K562 (cell line): ENCODE measurements around the gene FOXE1. TPM values are rescaled to one million over a fixed set of nuclear protein-coding genes. Genes with fewer than 3 reads are reported as not detected.

Experiments used
- ATF7 ChIP-seq: fragments of 450-650 bp; IDR thresholded peaks from 2 replicates; pipeline ENCODE4 v1.7.1; 2014; ENCODE audit warnings: mild to moderate bottlenecking, moderate library complexity
- BRD9 ChIP-seq: fragments of 450-650 bp; IDR thresholded peaks from 2 replicates; pipeline ENCODE4 v1.6.1; 2018; ENCODE audit warnings: low read depth; ENCODE audit not compliant: partially characterized antibody
- C11orf30 ChIP-seq: fragments of 450-650 bp; IDR thresholded peaks from 2 replicates; pipeline ENCODE4 v1.6.1; 2016; ENCODE audit warnings: low read depth, mild to moderate bottlenecking
- DMBX1 ChIP-seq: fragments of 250-450 bp; sonication (Bioruptor Pico); IDR thresholded peaks from 2 replicates; pipeline ENCODE4 v1.8.0; 2022; ENCODE audit warnings: inconsistent platforms, mild to moderate bottlenecking, moderate library complexity, borderline replicate concordance
- EP300 ChIP-seq: IDR thresholded peaks from 2 replicates; pipeline ENCODE4 v1.6.1; 2012; ENCODE audit warnings: low read length, improper control_type of control experiment
- FOXO4 ChIP-seq: fragments of 450-650 bp; formaldehyde crosslinking; IDR thresholded peaks from 2 replicates; pipeline ENCODE4 v1.4.0; 2020; ENCODE audit warnings: mild to moderate bottlenecking, moderate library complexity
- HDAC6 ChIP-seq: IDR thresholded peaks from 2 replicates; pipeline ENCODE4 v1.6.1; 2012; ENCODE audit warnings: low read depth, mild to moderate bottlenecking, control low read depth, inconsistent platforms, low read length, moderate library complexity
- NR2C1 ChIP-seq, 2 experiments: fragments of 450-650 bp; IDR thresholded peaks; 2 replicates each; pipeline ENCODE4 v1.6.1; 2017; ENCODE audit warnings: mild to moderate bottlenecking in 2 of 2, antibody characterized with exemption in 1 of 2, inconsistent platforms in 1 of 2, missing compliant biosample characterization in 1 of 2, missing genetic modification characterization in 1 of 2
- POLR2H ChIP-seq: IDR thresholded peaks from 2 replicates; pipeline ENCODE4 v1.6.1; 2016; ENCODE audit warnings: missing genetic modification characterization, low read depth, mild to moderate bottlenecking, control low read depth, missing compliant biosample characterization, moderate library complexity
- RBM15 ChIP-seq: fragments of 200-400 bp; formaldehyde crosslinking; IDR thresholded peaks from 2 replicates; pipeline ENCODE4 v1.6.1; 2018; ENCODE audit warnings: mild to moderate bottlenecking, low read length, moderate library complexity; ENCODE audit not compliant: insufficient read depth
- SMARCC2 ChIP-seq: fragments of 450-650 bp; IDR thresholded peaks from 2 replicates; pipeline ENCODE4 v1.6.1; 2017; ENCODE audit warnings: antibody characterized with exemption, moderate library complexity, mild to moderate bottlenecking, low read depth
- SOX6 ChIP-seq: fragments of 450-650 bp; IDR thresholded peaks from 2 replicates; pipeline ENCODE4 v1.6.1; 2014; ENCODE audit warnings: mild to moderate bottlenecking
- SP1 ChIP-seq: sonication (generic); formaldehyde crosslinking; IDR thresholded peaks from 2 replicates; pipeline ENCODE4 v1.8.1; 2022; ENCODE audit warnings: mild to moderate bottlenecking, missing genetic modification reagents
- ZFP91 ChIP-seq: sonication (generic); formaldehyde crosslinking; IDR thresholded peaks from 2 replicates; pipeline ENCODE4 v1.8.0; 2022; ENCODE audit warnings: mild to moderate bottlenecking, missing genetic modification reagents
- ZNF318 ChIP-seq, 2 experiments: fragments of 450-650 bp; IDR thresholded peaks; 2 replicates each; pipeline ENCODE4 v1.6.1; 2016; ENCODE audit warnings: mild to moderate bottlenecking in 2 of 2, borderline replicate concordance in 1 of 2, low read depth in 1 of 2, moderate library complexity in 1 of 2
- ZNF79 ChIP-seq: fragments of 250-450 bp; sonication (Bioruptor Pico); IDR thresholded peaks from 2 replicates; pipeline ENCODE4 v1.4.0; 2020; ENCODE audit warnings: low read depth, mild to moderate bottlenecking, moderate library complexity
- polyA plus RNA-seq, 8 experiments: library from polyadenylated mRNA; depleted of rRNA in 4 of 8; stranded (reverse) in 5 of 8; unstranded in 3 of 8; fragments of >200 nt; fragmentation: Nextera tagmentation in 2 of 8; fragmentation: Illumina TruSeq in 1 of 8; extraction: Ambion mirVana in 2 of 8; extraction: Trizol in 1 of 8; gene quantifications; 2 replicates each; pipeline versions ENCODE4 v1.2.1 to v1.2.3, GENCODE V29; 2011 to 2014; ENCODE audit warnings: inconsistent platforms in 1 of 8, missing spikeins in 1 of 8
- total RNA-seq, 7 experiments: library from RNA; depleted of rRNA in 6 of 7; stranded (reverse); fragments of >200 nt in 6 of 7; fragmentation: Illumina TruSeq in 2 of 7; extraction: Trizol in 2 of 7; gene quantifications; 2 replicates each; pipeline versions ENCODE4 v1.2.1 to v1.2.3, GENCODE V29; 2011 to 2021; ENCODE audit warnings: low replicate concordance in 1 of 7

FOXE1 gene
- total and polyA plus RNA-seq, 9 of the 15 experiments (the other 6 are each of a cell fraction or from before 2014, with no cell fraction given): not detected

GRCh38 chr9:97831843-97832636 is 21.0 kb upstream of the FOXE1 start (continued):
- TF ChIP-seq SP1 (CRISPR knock-in tag) (0 out of 2 replicates have a peak, but pooled peaks have one; percentile 21), HDAC6 (no peak), DMBX1 (no peak), C11orf30 (peak; percentile 87), POLR2H (tag) (peak; percentile 35; the same call in 1 of the 2 replicates), BRD9 (no peak), ATF7 (peak; percentile 69), ZNF318 (IDR thresholded peaks at IDR 0.05; ENCODE audit: borderline replicate concordance in 1 of 2, low read depth in 1 of 2) (peak in 1 of 2 experiments; percentile 33; a peak in 1 of 4 replicates), ZFP91 (CRISPR knock-in tag) (no peak), EP300 (peak; percentile 12; the same call in 1 of the 2 replicates), NR2C1 (IDR thresholded peaks at IDR 0.05) (no peak), NR2C1 (tag; IDR thresholded peaks at IDR 0.05) (no peak), ZNF79 (no peak), SMARCC2 (peak; percentile 73; the same call in 1 of the 2 replicates), SOX6 (no peak), RBM15 (no peak), FOXO4 (no peak)
